Measurements from ENCODE around the gene ALPI. TPM values are rescaled to one million over a fixed set of nuclear protein-coding genes. Genes with fewer than 3 reads are reported as not detected.
A peak's percentile ranks its signal among the peaks of the same experiment; 100 is the strongest.

The ALPI gene
- total RNA-seq, 4 donors from 2014 or later = not detected

- no peak for TF ChIP-seq POLR2A (IDR thresholded peaks at IDR 0.05)
- TF ChIP-seq, protein P1, sequence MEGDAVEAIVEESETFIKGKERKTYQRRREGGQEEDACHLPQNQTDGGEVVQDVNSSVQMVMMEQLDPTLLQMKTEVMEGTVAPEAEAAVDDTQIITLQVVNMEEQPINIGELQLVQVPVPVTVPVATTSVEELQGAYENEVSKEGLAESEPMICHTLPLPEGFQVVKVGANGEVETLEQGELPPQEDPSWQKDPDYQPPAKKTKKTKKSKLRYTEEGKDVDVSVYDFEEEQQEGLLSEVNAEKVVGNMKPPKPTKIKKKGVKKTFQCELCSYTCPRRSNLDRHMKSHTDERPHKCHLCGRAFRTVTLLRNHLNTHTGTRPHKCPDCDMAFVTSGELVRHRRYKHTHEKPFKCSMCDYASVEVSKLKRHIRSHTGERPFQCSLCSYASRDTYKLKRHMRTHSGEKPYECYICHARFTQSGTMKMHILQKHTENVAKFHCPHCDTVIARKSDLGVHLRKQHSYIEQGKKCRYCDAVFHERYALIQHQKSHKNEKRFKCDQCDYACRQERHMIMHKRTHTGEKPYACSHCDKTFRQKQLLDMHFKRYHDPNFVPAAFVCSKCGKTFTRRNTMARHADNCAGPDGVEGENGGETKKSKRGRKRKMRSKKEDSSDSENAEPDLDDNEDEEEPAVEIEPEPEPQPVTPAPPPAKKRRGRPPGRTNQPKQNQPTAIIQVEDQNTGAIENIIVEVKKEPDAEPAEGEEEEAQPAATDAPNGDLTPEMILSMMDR (IDR thresholded peaks at IDR 0.05) = no peak
- H3K4me3 ChIP-seq = no peak overlapping the region
- H3K4me1 ChIP-seq = peaks cover 8 to 31% (median 27%) of the 10 kb centered on the region in 3 donors
- DNase-seq = no peak
- H3K27ac ChIP-seq = no peak overlapping the region
- H3K27me3 ChIP-seq = peaks cover 0 to 94% (median 14%) of the 10 kb centered on the region in 4 donors
- intact Hi-C loops (cut with DNase I) = no loop called here
- 89% methylated on average over 6 of the region's 10 CpGs; no CpG with 5 or more reads in 1 of the 2 donors for WGBS, 2 donors
- H3K9me3 ChIP-seq = no peaks in the 10 kb centered on the region
- no peaks in the 10 kb centered on the region for H3K36me3 ChIP-seq
Measured at GRCh38 chr2:232483311-232483922, 27.5 kb downstream of the ALPI start.

DNA sequence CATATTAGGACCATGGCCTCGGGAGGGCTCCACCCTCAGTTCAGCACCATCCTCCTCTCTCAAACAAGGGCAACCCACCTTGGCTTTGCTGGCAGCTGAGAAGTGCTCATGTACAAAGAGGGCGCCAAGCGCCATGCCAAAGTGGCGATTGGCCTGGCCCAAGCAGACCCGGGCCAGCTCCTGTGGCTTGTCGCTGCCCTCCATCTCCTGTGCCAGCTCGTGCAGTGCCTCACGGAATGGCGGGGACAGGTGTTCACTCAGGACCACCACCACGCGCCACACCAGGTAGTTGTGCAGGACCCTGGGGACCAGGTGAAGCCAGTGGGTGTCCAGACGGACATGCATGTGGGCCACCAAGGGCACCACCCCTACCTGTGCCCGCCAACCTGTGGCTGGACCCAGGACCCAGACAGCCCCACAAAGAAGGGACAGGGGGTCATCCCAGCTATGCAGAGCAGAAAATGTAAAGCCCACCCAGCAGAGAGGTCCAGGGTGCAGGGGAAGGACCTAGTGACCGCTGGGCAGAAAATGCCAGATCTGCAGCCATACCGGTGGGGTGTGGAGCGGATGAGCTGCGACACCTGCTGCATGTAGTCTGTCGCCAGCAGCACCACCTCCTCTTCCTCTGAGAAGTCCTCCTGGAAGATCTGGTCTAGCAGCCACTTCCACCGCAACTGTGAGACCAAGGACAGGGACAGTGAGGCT is 28.1 kb downstream of the ALPI start:
- no peak overlapping the region for H3K4me3 ChIP-seq
- DNase-seq = no peak
- no peak overlapping the region for H3K27ac ChIP-seq
- WGBS, 2 donors = 91 to 94% methylated on average over 3 to 4 of the region's 19 CpGs
- H3K36me3 ChIP-seq = no peaks in the 10 kb centered on the region
- intact Hi-C loops (cut with DNase I) = no loop called here
- TF ChIP-seq, protein P1 (IDR thresholded peaks at IDR 0.05) = no peak
- no peak for TF ChIP-seq POLR2A (IDR thresholded peaks at IDR 0.05)
- peaks cover 8 to 31% (median 27%) of the 10 kb centered on the region in 3 donors for H3K4me1 ChIP-seq
- peaks cover 0 to 99% (median 14%) of the 10 kb centered on the region in 4 donors for H3K27me3 ChIP-seq
- no peaks in the 10 kb centered on the region for H3K9me3 ChIP-seq

- H3K9me3 ChIP-seq = no peaks in the 10 kb centered on the region
- H3K4me1 ChIP-seq = peaks cover 8 to 31% (median 27%) of the 10 kb centered on the region in 3 donors
- DNase-seq = no peak
- H3K36me3 ChIP-seq = no peaks in the 10 kb centered on the region
- TF ChIP-seq, protein P1 (IDR thresholded peaks at IDR 0.05) = no peak
- no peak for TF ChIP-seq POLR2A (IDR thresholded peaks at IDR 0.05)
- intact Hi-C loops (cut with DNase I) = no loop called here
- no peak overlapping the region for H3K27ac ChIP-seq
- WGBS, 2 donors = 71 to 77% methylated on average over 7 to 8 of the region's 12 CpGs
- peaks cover 0 to 100% (median 14%) of the 10 kb centered on the region in 4 donors for H3K27me3 ChIP-seq
- no peak overlapping the region for H3K4me3 ChIP-seq
Measured at GRCh38 chr2:232484628-232485347, 28.8 kb downstream of the ALPI start.

GRCh38 chr2:232485348-232485756 is 29.4 kb downstream of the ALPI start:
- Histone ChIP-seq H3K4me1 (peaks cover 8 to 31% (median 27%) of the 10 kb centered on the region in 3 donors), H3K4me3 (peak overlapping the region in 1 of 4 donors; percentile 16), H3K9me3 (no peaks in the 10 kb centered on the region), H3K36me3 (no peaks in the 10 kb centered on the region), H3K27me3 (peaks cover 0 to 100% (median 14%) of the 10 kb centered on the region in 4 donors), H3K27ac (no peak overlapping the region)
- 8 to 17% methylated on average over 19 to 20 of the region's 22 CpGs for WGBS, 2 donors
- TF ChIP-seq POLR2A (IDR thresholded peaks at IDR 0.05) = no peak
- TF ChIP-seq, protein P1 (IDR thresholded peaks at IDR 0.05) = no peak
- DNase-seq = no peak
- intact Hi-C loops (cut with DNase I) = no loop called here

All from esophagus squamous epithelium (tissue), 5 donors.